H9 (cell line): ENCODE measurements around the gene MINDY4. TPM values are rescaled to one million over a fixed set of nuclear protein-coding genes. Genes with fewer than 3 reads are reported as not detected.

ENCODE experiments used
- DNase-seq: peaks from one replicate; pipeline ENCODE4 v3.0.0-alpha.2; 2017
- H2AFZ ChIP-seq: one replicate; pipeline ENCODE4 v1.6.1; 2013; ENCODE audit warnings: mild to moderate bottlenecking, low read length, control low read depth, moderate library complexity
- H2AK5ac ChIP-seq: 2 replicates; pipeline ENCODE4 v1.6.1; 2013; ENCODE audit warnings: low read length, control low read depth, mixed read lengths; ENCODE audit not compliant: insufficient read length
- H2BK120ac ChIP-seq: one replicate; pipeline ENCODE4 v1.6.1; 2013; ENCODE audit warnings: low read depth, mild to moderate bottlenecking, low read length, control low read depth, inconsistent platforms; ENCODE audit not compliant: poor library complexity, severe bottlenecking
- H2BK12ac ChIP-seq: 2 replicates; pipeline ENCODE4 v1.6.1; 2013; ENCODE audit warnings: low read length, control low read depth, mixed read lengths, low read depth; ENCODE audit not compliant: insufficient read length
- H2BK15ac ChIP-seq: 2 replicates; pipeline ENCODE4 v1.6.1; 2013; ENCODE audit warnings: low read depth, low read length, control low read depth
- H2BK20ac ChIP-seq: one replicate; pipeline ENCODE4 v1.6.1; 2013; ENCODE audit warnings: low read depth, mild to moderate bottlenecking, low read length, control low read depth, inconsistent platforms; ENCODE audit not compliant: poor library complexity, severe bottlenecking
- H2BK5ac ChIP-seq: 2 replicates; pipeline ENCODE4 v1.6.1; 2013; ENCODE audit warnings: low read length, control low read depth, mixed read lengths; ENCODE audit not compliant: insufficient read length
- H3K14ac ChIP-seq: 2 replicates; pipeline ENCODE4 v1.6.1; 2013; ENCODE audit warnings: low read length, control low read depth; ENCODE audit not compliant: insufficient read depth
- H3K18ac ChIP-seq: 2 replicates; pipeline ENCODE4 v1.6.1; 2013; ENCODE audit warnings: low read depth, mild to moderate bottlenecking, mixed read lengths, low read length, control low read depth; ENCODE audit not compliant: insufficient read length
- H3K23ac ChIP-seq: 2 replicates; pipeline ENCODE4 v1.6.1; 2013; ENCODE audit warnings: low read length, control low read depth, mixed read lengths, low read depth; ENCODE audit not compliant: insufficient read length
- H3K23me2 ChIP-seq: 2 replicates; pipeline ENCODE4 v1.6.1; 2013; ENCODE audit warnings: low read depth, mild to moderate bottlenecking, mixed read lengths, low read length, control low read depth; ENCODE audit not compliant: insufficient read length, poor library complexity, severe bottlenecking
- H3K27ac ChIP-seq: 2 replicates; pipeline ENCODE4 v1.5.1; 2013; ENCODE audit warnings: low read length, control low read depth, mixed read lengths, low read depth; ENCODE audit not compliant: insufficient read length
- H3K27me3 ChIP-seq: 2 replicates; pipeline ENCODE4 v1.6.1; 2013; ENCODE audit warnings: low read length, control low read depth, inconsistent platforms; ENCODE audit not compliant: insufficient read depth
- H3K4ac ChIP-seq: 2 replicates; pipeline ENCODE4 v1.6.1; 2013; ENCODE audit warnings: low read depth, mild to moderate bottlenecking, control low read depth, inconsistent platforms, low read length, moderate library complexity
- H3K4me1 ChIP-seq: 2 replicates; pipeline ENCODE4 v1.6.1; 2013; ENCODE audit warnings: low read length, control low read depth, inconsistent platforms; ENCODE audit not compliant: insufficient read depth
- H3K4me2 ChIP-seq: 2 replicates; pipeline ENCODE4 v1.6.1; 2013; ENCODE audit warnings: low read length, control low read depth, mixed read lengths; ENCODE audit not compliant: insufficient read length, insufficient read depth
- H3K56ac ChIP-seq: 2 replicates; pipeline ENCODE4 v1.6.1; 2013; ENCODE audit warnings: low read depth, mild to moderate bottlenecking, mixed read lengths, low read length, control low read depth; ENCODE audit not compliant: insufficient read length
- H3K79me1 ChIP-seq: 2 replicates; pipeline ENCODE4 v1.6.1; 2013; ENCODE audit warnings: low read depth, mild to moderate bottlenecking, moderate library complexity, low read length, control low read depth, inconsistent platforms; ENCODE audit not compliant: insufficient read depth, poor library complexity, severe bottlenecking
- H3K79me2 ChIP-seq: 2 replicates; pipeline ENCODE4 v1.6.1; 2013; ENCODE audit warnings: low read length, control low read depth, inconsistent platforms; ENCODE audit not compliant: insufficient read depth
- H3K9ac ChIP-seq: 2 replicates; pipeline ENCODE4 v1.6.1; 2013; ENCODE audit warnings: low read length, control low read depth, mixed read lengths; ENCODE audit not compliant: insufficient read length; ENCODE audit errors: extremely low read depth
- H3K9me3 ChIP-seq: one replicate; pipeline ENCODE4 v1.6.1; 2013; ENCODE audit warnings: low read depth, low read length, inconsistent platforms; ENCODE audit not compliant: control insufficient read depth
- H3T11ph ChIP-seq: one replicate; pipeline ENCODE4 v1.6.1; 2013; ENCODE audit warnings: mild to moderate bottlenecking, low read length, control low read depth, inconsistent platforms
- H4K20me1 ChIP-seq: one replicate; pipeline ENCODE4 v1.6.1; 2013; ENCODE audit not compliant: control insufficient read depth, insufficient read length, insufficient read depth
- H4K5ac ChIP-seq: 2 replicates; pipeline ENCODE4 v1.6.1; 2013; ENCODE audit warnings: low read depth, mild to moderate bottlenecking, mixed read lengths, low read length, control low read depth; ENCODE audit not compliant: insufficient read length
- H4K8ac ChIP-seq: replicated peaks from 2 replicates; pipeline ENCODE4 v1.6.1; 2013; ENCODE audit warnings: low read length, control low read depth, mixed read lengths, low read depth; ENCODE audit not compliant: insufficient read length
- H4K91ac ChIP-seq: 2 replicates; pipeline ENCODE4 v1.6.1; 2013; ENCODE audit warnings: low read depth, mild to moderate bottlenecking, moderate library complexity, mixed read lengths, low read length, control low read depth; ENCODE audit not compliant: insufficient read length
- H3K27ac Mint-ChIP-seq, 3 experiments: 2 replicates in 2 of 3; 3 replicates in 1 of 3; pipeline ENCODE4 v1.8.0; 2020 to 2021; ENCODE audit warnings: mixed read lengths in 3 of 3, mild to moderate bottlenecking in 1 of 3, moderate library complexity in 1 of 3
- H3K27me3 Mint-ChIP-seq: 2 replicates; pipeline ENCODE4 v1.8.0; 2021; ENCODE audit warnings: low read depth, mild to moderate bottlenecking, moderate library complexity, mixed read lengths
- H3K36me3 Mint-ChIP-seq, 3 experiments: 2 replicates in 2 of 3; 3 replicates in 1 of 3; pipeline ENCODE4 v1.8.0; 2020 to 2021; ENCODE audit warnings: low read depth in 3 of 3, mixed read lengths in 3 of 3; ENCODE audit not compliant: insufficient read depth in 1 of 3
- H3K4me1 Mint-ChIP-seq, 2 experiments: 2 replicates each; pipeline ENCODE4 v1.8.0; 2020; ENCODE audit warnings: mixed read lengths in 2 of 2
- H3K4me3 Mint-ChIP-seq, 2 experiments: 2 replicates in 1 of 2; 3 replicates in 1 of 2; pipeline ENCODE4 v1.8.0; 2020 to 2021; ENCODE audit warnings: mild to moderate bottlenecking in 2 of 2, mixed read lengths in 2 of 2, moderate library complexity in 1 of 2
- H3K9me3 Mint-ChIP-seq, 2 experiments: 2 replicates in 1 of 2; 3 replicates in 1 of 2; pipeline ENCODE4 v1.8.0; 2020; ENCODE audit warnings: mild to moderate bottlenecking in 2 of 2, mixed read lengths in 2 of 2, moderate library complexity in 1 of 2
- WGBS: extraction: QIAGEN DNeasy Blood & Tissue Kit; methylation state at CpG from one replicate; pipeline ENCODE4 v1.1.7; 2013; ENCODE audit warnings: missing lambda C conversion rate, low lambda C conversion rate, mixed read lengths; ENCODE audit not compliant: insufficient read length; ENCODE audit errors: extremely low coverage; 5-methylcytosine and 5-hydroxymethylcytosine counted together
- total RNA-seq: library from RNA; stranded (reverse); gene quantifications from 2 replicates; pipeline ENCODE4 v1.2.1, GENCODE V29; 2021
- TF ChIP-seq, protein P1 (sequence below): fragments of 200-600 bp; sonication (generic); conservative IDR thresholded peaks from 3 replicates; pipeline ENCODE4 v1.8.0; 2021; ENCODE audit warnings: antibody characterized with exemption, mild to moderate bottlenecking

Gene MINDY4
- total RNA-seq, 1 experiment from 2014 or later = 3.1 TPM

DNA sequence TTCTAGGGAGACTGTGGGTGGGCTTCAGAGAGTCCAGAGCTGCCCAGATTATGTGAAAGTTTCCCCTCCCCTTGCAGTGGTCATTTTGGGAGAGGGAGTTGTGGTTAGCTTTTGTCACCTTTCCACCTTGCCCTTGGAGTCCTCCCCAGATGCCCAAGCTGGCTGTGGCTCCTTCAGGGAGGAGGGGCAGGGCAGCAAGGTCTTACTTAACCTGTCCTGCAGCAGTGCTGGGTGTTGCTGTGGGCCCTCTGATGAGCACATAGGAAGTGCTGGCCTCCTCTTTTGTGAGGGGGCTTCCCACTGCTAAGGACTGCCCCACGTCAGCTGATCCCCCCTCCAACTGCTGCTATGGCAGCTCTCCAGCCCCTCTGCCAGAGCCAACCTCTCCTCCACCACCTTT is 122.8 kb downstream of the MINDY4 start:
- H3K14ac ChIP-seq = peak overlapping the region; percentile 45; the same call in 1 of the 2 replicates
- Mint-ChIP-seq H3K36me3 (no peaks in the 10 kb centered on the region), H3K27ac (peak overlapping the region in 1 of 3 experiments; percentile 57; a peak in 1 of 7 replicates), H3K4me3 (no peak overlapping the region), H3K9me3 (no peaks in the 10 kb centered on the region; a peak in 1 of 5 replicates), H3K4me1 (peaks cover 4 to 14% of the 10 kb centered on the region in 2 experiments; a peak in 3 of 4 replicates), H3K27me3 (peaks cover 7% of the 10 kb centered on the region; the same call in 1 of the 2 replicates)
- no peak overlapping the region for H4K5ac ChIP-seq
- no peak overlapping the region for H4K8ac ChIP-seq
- H2BK5ac ChIP-seq = no peak overlapping the region
- no peak overlapping the region for H2BK20ac ChIP-seq
- H2BK120ac ChIP-seq = no peak overlapping the region
- H3K23ac ChIP-seq = no peak overlapping the region
- H3K23me2 ChIP-seq = no peaks in the 10 kb centered on the region
- H3K56ac ChIP-seq = no peak overlapping the region
- H3K27ac ChIP-seq = no peak overlapping the region
- H2AFZ ChIP-seq = no peak overlapping the region
- no CpG with 5 or more reads among the region's 1 CpG for WGBS
- no peak for DNase-seq
- H4K91ac ChIP-seq = no peak overlapping the region
- H3K79me1 ChIP-seq = no peaks in the 10 kb centered on the region
- H3K9me3 ChIP-seq = no peaks in the 10 kb centered on the region
- no peak overlapping the region for H3T11ph ChIP-seq
- H3K27me3 ChIP-seq = no peaks in the 10 kb centered on the region
- H2AK5ac ChIP-seq = no peak overlapping the region
- H3K4me1 ChIP-seq = no peaks in the 10 kb centered on the region
- TF ChIP-seq, protein P1, sequence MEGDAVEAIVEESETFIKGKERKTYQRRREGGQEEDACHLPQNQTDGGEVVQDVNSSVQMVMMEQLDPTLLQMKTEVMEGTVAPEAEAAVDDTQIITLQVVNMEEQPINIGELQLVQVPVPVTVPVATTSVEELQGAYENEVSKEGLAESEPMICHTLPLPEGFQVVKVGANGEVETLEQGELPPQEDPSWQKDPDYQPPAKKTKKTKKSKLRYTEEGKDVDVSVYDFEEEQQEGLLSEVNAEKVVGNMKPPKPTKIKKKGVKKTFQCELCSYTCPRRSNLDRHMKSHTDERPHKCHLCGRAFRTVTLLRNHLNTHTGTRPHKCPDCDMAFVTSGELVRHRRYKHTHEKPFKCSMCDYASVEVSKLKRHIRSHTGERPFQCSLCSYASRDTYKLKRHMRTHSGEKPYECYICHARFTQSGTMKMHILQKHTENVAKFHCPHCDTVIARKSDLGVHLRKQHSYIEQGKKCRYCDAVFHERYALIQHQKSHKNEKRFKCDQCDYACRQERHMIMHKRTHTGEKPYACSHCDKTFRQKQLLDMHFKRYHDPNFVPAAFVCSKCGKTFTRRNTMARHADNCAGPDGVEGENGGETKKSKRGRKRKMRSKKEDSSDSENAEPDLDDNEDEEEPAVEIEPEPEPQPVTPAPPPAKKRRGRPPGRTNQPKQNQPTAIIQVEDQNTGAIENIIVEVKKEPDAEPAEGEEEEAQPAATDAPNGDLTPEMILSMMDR = no peak
- no peak overlapping the region for H2BK15ac ChIP-seq
- H3K4me2 ChIP-seq = no peak overlapping the region
- H3K18ac ChIP-seq = no peak overlapping the region
- H4K20me1 ChIP-seq = no peaks in the 10 kb centered on the region
- H3K79me2 ChIP-seq = no peaks in the 10 kb centered on the region
- no peak overlapping the region for H2BK12ac ChIP-seq
- no peak overlapping the region for H3K4ac ChIP-seq
- H3K9ac ChIP-seq = no peak overlapping the region
